HEK293T (cell line): Measurements from ENCODE around the gene SLC35F6.

Source experiments
- ARNT ChIP-seq: fragments of 450-650 bp; IDR thresholded peaks from 2 replicates; pipeline ENCODE4 v1.6.1; 2017; ENCODE audit warnings: mild to moderate bottlenecking
- BHLHE40 ChIP-seq: fragments of 450-650 bp; IDR thresholded peaks from 2 replicates; pipeline ENCODE4 v1.6.1; 2016; ENCODE audit warnings: mild to moderate bottlenecking, moderate library complexity, borderline replicate concordance
- CTBP1 ChIP-seq: fragments of 450-650 bp; IDR thresholded peaks from 2 replicates; pipeline ENCODE4 v1.6.1; 2016; ENCODE audit warnings: borderline replicate concordance
- ELF4 ChIP-seq: fragments of 450-650 bp; IDR thresholded peaks from 2 replicates; pipeline ENCODE4 v1.6.1; 2017; ENCODE audit warnings: antibody characterized with exemption
- L3MBTL2 ChIP-seq: fragments of 450-650 bp; conservative IDR thresholded peaks from 2 replicates; pipeline ENCODE4 v1.6.1; 2016; ENCODE audit warnings: mild to moderate bottlenecking
- SP1 ChIP-seq: fragments of 450-650 bp; IDR thresholded peaks from 2 replicates; pipeline ENCODE4 v1.6.1; 2017
- SUZ12 ChIP-seq: fragments of 450-650 bp; IDR thresholded peaks from 2 replicates; pipeline ENCODE4 v1.6.1; 2016; ENCODE audit warnings: mild to moderate bottlenecking
- TARDBP ChIP-seq: fragments of 450-650 bp; IDR thresholded peaks from 2 replicates; pipeline ENCODE4 v1.6.1; 2016

- TF ChIP-seq SP1, result no peak
- TF ChIP-seq BHLHE40, result no peak
- TF ChIP-seq ELF4, result no peak
- TF ChIP-seq SUZ12, result no peak
- no peak for TF ChIP-seq ARNT
- TF ChIP-seq CTBP1, result no peak
- no peak for TF ChIP-seq TARDBP
- TF ChIP-seq L3MBTL2, result no peak
Measured at GRCh38 chr2:26780203-26780760, 16.2 kb downstream of the SLC35F6 start.
